Endothelial cell of umbilical vein (primary cell): Measurements from ENCODE around the gene EML6.

Experiments
- CTCF ChIP-seq, 2 donors: IDR thresholded peaks; 1 replicate in 1 of 2; 2 replicates in 1 of 2; pipeline ENCODE4 v1.5.1; 2011; ENCODE audit warnings: low read length in 2 of 2, mild to moderate bottlenecking in 2 of 2, moderate library complexity in 2 of 2, control low read depth in 1 of 2, inconsistent platforms in 1 of 2, low read depth in 1 of 2; ENCODE audit not compliant: insufficient read depth in 1 of 2; ENCODE audit errors: extremely low read depth in 1 of 2
- POLR2A ChIP-seq: IDR thresholded peaks from 2 replicates; pipeline ENCODE4 v1.6.1; 2012; ENCODE audit warnings: low read depth, mild to moderate bottlenecking, control low read depth, low read length

GRCh38 chr2:54945391-54946219 is 222.1 kb downstream of the EML6 start:
- TF ChIP-seq POLR2A (no peak), CTCF (IDR thresholded peaks at IDR 0.05; ENCODE audit: extremely low read depth in 1 of 2, insufficient read depth in 1 of 2, low read depth in 1 of 2, low read length in 2 of 2) (no peak)
